Spleen (tissue), 11 donors: ENCODE measurements around the gene FAM241A. TPM values are rescaled to one million over a fixed set of nuclear protein-coding genes. Genes with fewer than 3 reads are reported as not detected.

Experiments
- DNase-seq: peaks from one replicate; pipeline ENCODE4 v3.0.0-alpha.2; 2020
- H3K27ac ChIP-seq, 8 donors: fragments of 200-600 bp; sonication (generic) in 7 of 8; 1 replicate in 4 of 8; 2 replicates in 4 of 8; pipeline versions ENCODE4 v1.5.0 to v1.8.0; 2016 to 2021; ENCODE audit warnings: inconsistent platforms in 4 of 8, mild to moderate bottlenecking in 4 of 8, moderate library complexity in 1 of 8
- H3K27me3 ChIP-seq, 7 donors: fragments of 200-600 bp; sonication (generic) in 6 of 7; replicated peaks in 1 of 7; 1 replicate in 4 of 7; 2 replicates in 3 of 7; pipeline versions ENCODE4 v1.5.0 to v1.8.0; 2016 to 2021; ENCODE audit warnings: inconsistent platforms in 3 of 7, mild to moderate bottlenecking in 1 of 7
- H3K36me3 ChIP-seq, 6 donors: fragments of 200-600 bp; sonication (generic) in 5 of 6; 1 replicate in 4 of 6; 2 replicates in 2 of 6; pipeline versions ENCODE4 v1.5.0 to v1.8.0; 2016 to 2021; ENCODE audit warnings: inconsistent platforms in 2 of 6
- H3K4me1 ChIP-seq, 6 donors: fragments of 200-600 bp; sonication (generic) in 5 of 6; 1 replicate in 3 of 6; 2 replicates in 3 of 6; pipeline versions ENCODE4 v1.5.0 to v1.8.0; 2016 to 2021; ENCODE audit warnings: inconsistent platforms in 3 of 6
- H3K4me3 ChIP-seq, 8 donors: fragments of 200-600 bp; sonication (generic) in 7 of 8; 1 replicate in 4 of 8; 2 replicates in 4 of 8; pipeline versions ENCODE4 v1.5.0 to v1.8.0; 2016 to 2021; ENCODE audit warnings: inconsistent platforms in 4 of 8, mild to moderate bottlenecking in 4 of 8, moderate library complexity in 2 of 8
- H3K9me3 ChIP-seq, 8 donors: fragments of 200-600 bp; sonication (generic) in 7 of 8; 1 replicate in 4 of 8; 2 replicates in 4 of 8; pipeline versions ENCODE4 v1.5.0 to v1.8.0; 2016 to 2021; ENCODE audit warnings: inconsistent platforms in 4 of 8
- POLR2A ChIP-seq, 3 donors: fragments of 450-650 bp; IDR thresholded peaks; one replicate each; pipeline ENCODE4 v1.5.1; 2017; ENCODE audit warnings: antibody characterized with exemption in 3 of 3, mild to moderate bottlenecking in 1 of 3
- POLR2AphosphoS5 ChIP-seq, 3 donors: sonication (generic); formaldehyde crosslinking; IDR thresholded peaks; one replicate each; pipeline ENCODE4 v1.5.1; 2017; ENCODE audit warnings: antibody characterized with exemption in 3 of 3
- WGBS, 5 donors: extraction: QIAGEN DNeasy Blood & Tissue Kit in 3 of 5; methylation state at CpG; one replicate each; pipeline versions ENCODE4 v1.1.5 to v1.1.7; 2013 to 2018; 5-methylcytosine and 5-hydroxymethylcytosine counted together
- intact Hi-C: fragments of 100-400 bp; cut with DNase I; formaldehyde crosslinking; loops from one replicate; pipeline ENCODE4 v1.15.0; 2023; ENCODE audit warnings: low total_unique reads
- polyA plus RNA-seq, 3 donors: library from polyadenylated mRNA; stranded (reverse); fragments of 200-250 nt; gene quantifications; one replicate each; pipeline ENCODE4 v1.2.1, GENCODE V29; 2013
- total RNA-seq, 7 donors: library from RNA; depleted of rRNA in 3 of 7; stranded (reverse); fragments of >200 nt in 3 of 7; fragmentation: NEBNext Ultra II Directional in 4 of 7; extraction: Animal tissue kit (Norgen Biotek cat#: 25700) in 4 of 7; gene quantifications; one replicate each; pipeline versions ENCODE4 v1.1.0 to v1.2.1, GENCODE V29; 2016 to 2021
- TF ChIP-seq, protein P1 (sequence below), 11 experiments: fragments of 200-600 bp in 7 of 11; fragments of 450-650 bp in 4 of 11; sonication (generic) in 4 of 11; IDR thresholded peaks in 8 of 11; conservative IDR thresholded peaks in 3 of 11; 1 replicate in 7 of 11; 2 replicates in 4 of 11; pipeline versions ENCODE4 v1.4.0 to v1.8.0; 2016 to 2021; ENCODE audit warnings: antibody characterized with exemption in 11 of 11, inconsistent platforms in 4 of 11, mild to moderate bottlenecking in 1 of 11
- donor health status: healthy with polysubstance abuse.
- donor health status: DM: no; HTN: no; CAD: no; lungs with moderate emphysema.
- donor health status: DM: no; HTN: no; CAD: no.
- donor health status: Bipolar disorder and iron deficiency.
- donor health status: healthy.
- donor health status: DM: no; HTN: no; CAD: no.
- donor health status: DM: yes; HTN: yes; CAD: no.

Gene FAM241A
- total and polyA plus RNA-seq, 10 donors: 1.7 to 6.0 (median 3.3) TPM

DNA sequence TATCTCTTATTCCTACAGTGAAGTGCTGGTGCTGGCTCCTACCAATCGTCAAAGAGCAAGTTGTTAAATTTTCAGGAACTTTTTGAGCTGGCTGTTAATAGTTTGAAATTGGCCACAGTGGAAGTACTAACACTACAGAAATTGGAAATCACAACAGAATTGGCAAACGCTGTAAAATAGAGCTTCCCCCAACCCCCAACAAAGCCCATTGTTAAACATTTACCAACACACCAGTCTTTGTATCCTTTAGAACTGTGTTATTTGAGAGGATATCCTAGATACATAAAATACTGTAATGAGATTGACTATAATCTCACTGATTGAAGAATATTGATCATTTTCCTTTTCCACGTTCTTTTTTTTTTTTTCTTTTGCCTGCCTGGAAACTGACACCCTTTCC is 37.4 kb downstream of the FAM241A start:
- Histone ChIP-seq H3K27me3 (no peaks in the 10 kb centered on the region), H3K36me3 (peaks cover 0 to 4% (median 0%) of the 10 kb centered on the region in 6 donors), H3K4me3 (no peak overlapping the region), H3K4me1 (no peaks in the 10 kb centered on the region), H3K9me3 (no peaks in the 10 kb centered on the region), H3K27ac (no peak overlapping the region)
- TF ChIP-seq POLR2A (IDR thresholded peaks at IDR 0.05): no peak
- TF ChIP-seq, protein P1, sequence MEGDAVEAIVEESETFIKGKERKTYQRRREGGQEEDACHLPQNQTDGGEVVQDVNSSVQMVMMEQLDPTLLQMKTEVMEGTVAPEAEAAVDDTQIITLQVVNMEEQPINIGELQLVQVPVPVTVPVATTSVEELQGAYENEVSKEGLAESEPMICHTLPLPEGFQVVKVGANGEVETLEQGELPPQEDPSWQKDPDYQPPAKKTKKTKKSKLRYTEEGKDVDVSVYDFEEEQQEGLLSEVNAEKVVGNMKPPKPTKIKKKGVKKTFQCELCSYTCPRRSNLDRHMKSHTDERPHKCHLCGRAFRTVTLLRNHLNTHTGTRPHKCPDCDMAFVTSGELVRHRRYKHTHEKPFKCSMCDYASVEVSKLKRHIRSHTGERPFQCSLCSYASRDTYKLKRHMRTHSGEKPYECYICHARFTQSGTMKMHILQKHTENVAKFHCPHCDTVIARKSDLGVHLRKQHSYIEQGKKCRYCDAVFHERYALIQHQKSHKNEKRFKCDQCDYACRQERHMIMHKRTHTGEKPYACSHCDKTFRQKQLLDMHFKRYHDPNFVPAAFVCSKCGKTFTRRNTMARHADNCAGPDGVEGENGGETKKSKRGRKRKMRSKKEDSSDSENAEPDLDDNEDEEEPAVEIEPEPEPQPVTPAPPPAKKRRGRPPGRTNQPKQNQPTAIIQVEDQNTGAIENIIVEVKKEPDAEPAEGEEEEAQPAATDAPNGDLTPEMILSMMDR (IDR thresholded peaks at IDR 0.05 in 8 of 11, conservative IDR thresholded peaks at IDR 0.05 in 3 of 11): no peak
- DNase-seq: no peak
- WGBS, 5 donors: 90 to 95% (median 91%) methylated on average over 3 of the region's 3 CpGs
- intact Hi-C loops: no loop called here

DNA sequence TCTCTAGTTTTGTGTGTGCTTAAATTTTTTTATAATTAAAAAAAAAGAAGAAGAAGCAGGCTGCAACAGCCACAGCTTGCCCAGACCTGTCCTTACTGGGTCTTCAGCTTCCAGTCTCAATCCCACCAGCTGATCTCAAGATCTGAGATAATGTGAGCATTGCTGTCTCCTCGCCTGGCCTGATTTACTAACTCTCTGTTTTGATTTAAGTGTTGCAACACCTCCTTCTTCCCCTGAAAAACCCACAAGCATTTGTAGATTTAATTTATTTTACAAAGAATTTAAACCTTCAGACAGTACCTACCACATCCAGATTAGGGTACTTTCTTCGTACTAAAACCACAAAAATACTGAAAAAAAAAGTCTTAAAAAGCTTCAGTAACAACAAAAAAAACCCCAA is 38.0 kb downstream of the FAM241A start:
- Histone ChIP-seq H3K4me3 (no peak overlapping the region), H3K4me1 (no peaks in the 10 kb centered on the region), H3K27ac (no peak overlapping the region), H3K9me3 (no peaks in the 10 kb centered on the region), H3K36me3 (peaks cover 0 to 4% (median 0%) of the 10 kb centered on the region in 6 donors), H3K27me3 (no peaks in the 10 kb centered on the region)
- DNase-seq: no peak
- 33 to 70% (median 48%) methylated on average over 2 of the region's 2 CpGs for WGBS, 5 donors
- intact Hi-C loops: no loop called here
- no peak for TF ChIP-seq POLR2A (IDR thresholded peaks at IDR 0.05)
- TF ChIP-seq, protein P1 (IDR thresholded peaks at IDR 0.05 in 8 of 11, conservative IDR thresholded peaks at IDR 0.05 in 3 of 11): no peak
- no peak for TF ChIP-seq POLR2AphosphoS5 (IDR thresholded peaks at IDR 0.05)

DNA sequence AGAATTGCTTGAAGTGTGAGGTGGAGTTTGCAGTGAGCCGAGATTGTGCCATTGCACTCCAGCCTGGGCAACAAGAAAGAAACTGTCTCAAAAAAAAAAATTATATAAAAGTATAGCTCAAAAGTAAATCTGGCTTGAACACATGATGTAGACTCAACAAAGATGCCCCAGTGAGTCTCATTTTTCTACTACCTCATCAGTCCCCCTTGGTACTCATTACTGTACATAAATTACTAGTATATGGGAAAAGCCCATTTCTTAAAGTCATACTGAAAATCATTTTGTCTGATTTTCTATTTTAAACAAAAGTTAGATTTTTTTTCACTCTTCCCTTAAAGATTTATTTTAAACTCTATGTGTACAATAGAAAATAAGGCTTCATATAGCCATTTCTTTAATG is 39.2 kb downstream of the FAM241A start:
- H3K4me3 ChIP-seq: no peak overlapping the region
- H3K4me1 ChIP-seq: no peaks in the 10 kb centered on the region
- TF ChIP-seq POLR2A (IDR thresholded peaks at IDR 0.05) (no peak), POLR2AphosphoS5 (IDR thresholded peaks at IDR 0.05) (no peak)
- TF ChIP-seq, protein P1 (IDR thresholded peaks at IDR 0.05 in 8 of 11, conservative IDR thresholded peaks at IDR 0.05 in 3 of 11): no peak
- H3K27me3 ChIP-seq: no peaks in the 10 kb centered on the region
- no peak for DNase-seq
- H3K27ac ChIP-seq: no peak overlapping the region
- H3K36me3 ChIP-seq: peaks cover 0 to 4% (median 0%) of the 10 kb centered on the region in 6 donors
- intact Hi-C loops: no loop called here
- 88 to 100% (median 96%) methylated on average over 1 of the region's 1 CpG for WGBS, 5 donors
- no peaks in the 10 kb centered on the region for H3K9me3 ChIP-seq

DNA sequence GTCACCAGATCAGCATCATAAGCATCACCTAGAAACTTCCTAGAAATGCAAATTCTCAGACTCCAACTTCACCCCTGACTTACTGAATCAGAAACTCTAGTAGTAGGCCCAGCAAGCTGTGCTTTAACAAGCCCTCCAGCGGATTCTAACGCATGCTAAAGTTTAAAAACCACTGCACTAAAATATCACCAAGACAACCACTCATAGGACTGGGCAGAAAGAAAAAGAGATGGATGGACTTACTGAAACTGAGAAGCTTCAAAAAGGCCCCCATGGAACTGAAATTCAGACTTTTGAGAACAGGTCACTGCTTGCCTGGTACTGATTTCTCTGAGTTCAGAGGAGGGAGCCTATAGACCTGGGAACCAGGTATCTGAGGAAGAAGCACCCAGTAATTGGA is 40.1 kb downstream of the FAM241A start:
- intact Hi-C loops: no loop called here
- TF ChIP-seq POLR2A (IDR thresholded peaks at IDR 0.05) (no peak), POLR2AphosphoS5 (IDR thresholded peaks at IDR 0.05) (no peak)
- TF ChIP-seq, protein P1 (IDR thresholded peaks at IDR 0.05 in 8 of 11, conservative IDR thresholded peaks at IDR 0.05 in 3 of 11): no peak
- Histone ChIP-seq H3K9me3 (no peaks in the 10 kb centered on the region), H3K4me1 (no peaks in the 10 kb centered on the region), H3K27ac (no peak overlapping the region), H3K27me3 (no peaks in the 10 kb centered on the region), H3K4me3 (no peak overlapping the region), H3K36me3 (peaks cover 0 to 4% (median 0%) of the 10 kb centered on the region in 6 donors)
- DNase-seq: no peak
- 87 to 96% (median 90%) methylated on average over 2 of the region's 2 CpGs for WGBS, 5 donors
